ENCODE measurements around the gene EVL.
A peak's percentile ranks its signal among the peaks of the same experiment; 100 is the strongest.

Gene EVL

DNA sequence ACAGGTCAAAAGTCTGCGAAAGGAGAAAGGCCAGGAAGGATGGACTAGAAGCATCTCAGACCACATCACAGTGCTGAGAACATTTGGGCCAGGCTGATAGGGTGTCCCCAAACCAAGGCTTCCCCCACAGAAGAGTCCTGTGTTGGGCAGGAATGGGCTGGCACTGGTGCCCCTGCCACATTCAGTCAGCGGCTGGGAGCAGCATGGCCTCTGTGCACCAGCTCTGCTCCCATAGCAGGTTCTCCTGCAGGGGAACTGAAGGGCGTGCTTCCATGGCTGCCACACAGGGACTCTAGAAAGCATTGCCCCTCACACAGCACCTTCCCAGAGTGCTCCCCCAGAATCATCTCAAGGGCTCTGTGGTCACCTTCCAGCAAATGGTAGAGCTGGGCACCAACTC lies 17.5 kb downstream of the EVL start:
- no peak for DNase-seq (ENCODE audit: low read depth in 2 of 2)

DNA sequence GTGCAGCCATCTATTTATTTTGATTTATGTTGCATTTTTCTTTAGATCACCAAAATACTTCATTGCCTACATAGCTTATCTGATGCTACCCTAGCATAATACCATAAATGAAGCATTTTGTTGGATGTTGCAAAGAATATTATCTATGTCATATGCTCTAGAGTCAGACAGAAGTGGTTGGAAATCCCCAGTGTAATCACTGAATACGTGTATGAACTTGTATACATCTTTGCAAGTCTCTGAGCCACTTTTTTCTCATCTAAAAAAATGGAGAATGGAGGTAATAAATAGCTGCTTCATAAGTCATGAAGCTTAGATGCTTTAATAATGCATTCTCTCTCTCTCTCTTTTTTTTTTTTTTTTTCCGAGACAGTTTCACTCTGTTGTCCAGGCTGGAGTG lies 18.5 kb downstream of the EVL start:
- DNase-seq (ENCODE audit: low read depth in 2 of 2) = no peak

DNA sequence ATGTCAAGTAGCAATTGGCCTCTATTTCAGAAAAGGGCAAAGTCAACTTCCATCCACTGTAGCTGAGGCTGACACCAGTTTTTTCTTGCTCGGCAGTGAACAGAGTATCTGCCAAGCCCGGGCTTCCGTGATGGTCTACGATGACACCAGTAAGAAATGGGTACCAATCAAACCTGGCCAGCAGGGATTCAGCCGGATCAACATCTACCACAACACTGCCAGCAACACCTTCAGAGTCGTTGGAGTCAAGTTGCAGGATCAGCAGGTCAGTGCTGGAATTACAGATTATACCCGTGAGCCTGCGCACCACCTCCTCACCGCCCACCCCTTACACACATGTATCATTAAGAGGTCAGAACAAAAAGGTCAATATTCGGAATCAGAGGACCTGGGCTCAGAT lies 19.4 kb downstream of the EVL start:
- no peak for DNase-seq (ENCODE audit: low read depth in 2 of 2)

DNA sequence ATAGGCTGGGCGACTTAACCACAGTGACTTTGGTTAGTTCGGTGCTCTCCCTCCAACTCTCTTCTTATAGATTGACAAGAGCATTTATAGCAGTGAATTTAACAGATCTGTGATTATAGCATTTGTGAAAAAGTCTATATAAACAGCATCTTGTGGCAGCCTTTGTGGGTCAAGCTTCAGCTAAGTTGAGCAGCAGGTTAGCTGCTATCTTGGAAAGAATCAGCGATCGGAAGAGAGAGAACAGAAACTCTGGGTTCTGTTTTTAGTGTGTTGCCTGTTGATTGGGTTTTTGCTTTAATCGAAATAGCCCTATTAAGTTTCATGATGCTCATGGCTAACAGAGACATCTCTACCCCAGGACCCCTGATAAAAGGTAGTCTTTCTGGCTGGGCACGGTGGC lies 20.2 kb downstream of the EVL start:
- no peak for DNase-seq (ENCODE audit: low read depth in 2 of 2)

DNA sequence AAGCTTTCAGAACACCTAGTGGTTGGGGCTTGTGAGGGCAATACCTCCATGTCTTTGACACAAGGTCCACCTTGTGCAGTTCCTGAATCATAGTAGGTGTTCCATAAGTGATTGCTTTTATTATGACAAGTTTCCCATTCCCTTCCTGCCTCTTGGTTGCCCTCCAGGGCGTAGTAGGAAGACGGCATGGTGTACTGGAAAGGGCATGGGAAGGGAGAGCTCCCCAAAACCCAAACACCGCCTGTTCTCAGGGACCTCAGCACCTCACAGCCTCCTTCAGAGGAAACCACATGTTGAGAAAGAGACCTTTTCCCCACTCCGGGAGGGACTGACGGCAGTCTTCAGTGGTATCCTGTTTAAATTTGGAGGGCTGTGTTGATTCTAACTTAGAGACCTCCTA lies 21.1 kb downstream of the EVL start:
- no peak for DNase-seq (ENCODE audit: low read depth in 2 of 2)

DNA sequence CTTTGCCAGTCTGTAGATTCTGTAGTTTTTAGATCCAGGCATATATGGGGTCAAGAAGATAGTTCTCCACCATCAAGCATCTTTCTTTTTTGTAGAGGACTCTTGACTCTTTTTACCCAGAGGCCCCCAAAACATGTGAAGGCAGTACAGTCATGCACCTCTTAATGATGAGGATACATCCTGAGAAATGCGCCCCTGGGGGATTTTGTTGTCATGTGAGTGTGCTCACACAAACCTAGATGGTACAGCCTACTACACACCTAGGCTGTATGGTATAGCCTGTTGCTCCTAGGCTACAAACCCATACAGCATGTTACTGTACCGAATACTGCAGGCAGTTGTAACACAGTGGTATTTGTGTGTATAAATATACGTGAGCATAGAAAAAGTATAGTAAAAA lies 23.0 kb downstream of the EVL start:
- no peak for DNase-seq (ENCODE audit: low read depth in 2 of 2)

DNA sequence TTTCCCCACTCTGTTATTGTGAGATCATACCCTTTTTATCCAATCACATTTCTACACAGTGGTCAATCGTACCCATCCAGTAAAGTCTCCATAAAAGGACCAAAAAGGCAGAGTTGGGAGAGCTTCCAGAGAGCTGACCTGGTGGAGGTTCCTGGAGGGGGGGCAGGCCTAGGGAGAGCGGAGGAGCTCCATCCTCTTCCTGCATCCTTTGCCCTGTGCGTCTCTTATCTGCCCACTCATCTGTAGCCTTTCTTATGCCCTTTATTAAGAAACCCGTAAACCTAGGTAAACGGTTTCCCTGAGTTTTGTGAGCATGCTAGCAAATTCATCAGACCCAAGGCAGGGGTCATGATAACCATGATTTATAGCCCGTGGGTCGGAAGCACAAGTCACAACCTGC lies 26.2 kb downstream of the EVL start:
- no peak for DNase-seq (ENCODE audit: low read depth in 2 of 2)

DNA sequence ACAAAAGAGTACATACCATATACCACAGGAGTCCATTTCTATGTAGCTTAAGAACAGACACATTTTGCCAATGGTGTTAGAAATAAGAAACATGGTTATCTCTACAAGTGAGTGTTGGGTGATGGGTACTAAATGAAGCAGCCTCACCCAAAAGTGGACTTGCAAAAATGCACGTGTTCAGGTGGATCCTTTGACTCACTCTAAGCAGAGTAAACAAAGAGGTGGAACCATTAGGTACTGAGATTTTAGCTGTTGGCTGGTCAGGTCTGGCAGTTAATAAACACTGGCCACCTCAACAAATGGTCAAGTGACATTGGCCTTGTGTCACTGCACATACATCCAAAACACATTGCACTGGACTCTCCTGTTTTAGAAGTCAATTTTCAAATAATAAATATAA lies 27.6 kb downstream of the EVL start:
- DNase-seq (ENCODE audit: low read depth in 2 of 2) = no peak

DNA sequence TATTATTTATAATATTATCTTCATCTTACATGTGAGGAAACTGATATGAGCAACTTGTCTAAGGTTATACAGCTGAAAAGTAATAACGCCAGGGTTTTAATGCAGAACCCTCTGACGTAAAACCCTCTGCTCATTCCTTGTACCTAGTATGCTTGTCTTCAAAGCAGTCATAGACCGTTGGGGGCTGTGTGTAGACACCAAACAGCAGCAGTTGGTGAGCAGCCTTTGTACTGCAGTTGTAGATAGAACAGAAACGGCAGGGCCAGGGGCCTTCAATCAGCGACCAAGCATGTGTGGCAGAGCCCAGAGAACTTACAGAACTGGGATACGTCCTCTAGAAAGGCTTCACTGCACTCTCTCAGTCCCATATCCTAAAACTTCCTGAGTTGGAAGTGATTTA lies 28.1 kb downstream of the EVL start:
- no peak for DNase-seq (ENCODE audit: low read depth in 2 of 2)

DNA sequence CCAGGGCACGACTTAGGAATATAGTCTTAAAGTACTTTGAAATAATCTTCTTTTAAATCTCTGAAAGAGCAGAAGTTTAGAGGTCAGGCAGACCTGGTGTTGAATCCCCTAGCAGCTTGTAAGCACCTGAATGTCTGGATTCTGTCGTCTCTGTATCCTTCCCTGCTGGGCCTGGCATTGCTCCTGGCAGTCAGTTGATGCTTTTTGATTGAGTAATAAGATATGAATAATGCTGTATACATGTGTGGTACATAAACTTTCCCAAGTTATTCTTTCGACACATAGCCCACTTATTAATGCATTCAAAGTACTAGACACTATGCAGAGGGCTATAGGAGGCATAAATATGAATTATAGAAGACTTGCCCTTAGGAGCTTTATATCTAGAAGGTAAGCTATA lies 31.4 kb downstream of the EVL start:
- DNase-seq (ENCODE audit: low read depth in 2 of 2) = no peak

DNA sequence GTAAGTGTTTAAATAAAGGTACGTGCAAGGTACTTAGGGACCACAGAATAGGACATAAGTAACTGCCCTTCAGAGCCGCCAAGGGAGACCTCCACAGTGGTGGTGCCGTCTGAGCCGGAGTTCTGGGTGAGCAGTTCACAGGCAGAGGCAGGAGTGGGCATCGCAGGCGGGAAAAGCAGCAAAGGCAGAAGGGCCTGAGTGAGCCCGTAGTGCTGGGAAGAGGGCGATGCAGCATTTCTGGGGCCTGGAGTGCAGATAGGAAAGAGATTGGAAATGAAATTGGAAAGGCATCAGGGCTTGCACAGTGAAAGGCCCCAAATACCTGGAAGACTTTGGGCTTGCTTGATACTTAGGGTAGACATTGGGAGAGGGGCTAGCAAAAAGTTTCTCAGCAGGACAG lies 32.9 kb downstream of the EVL start:
- DNase-seq (ENCODE audit: low read depth in 2 of 2) = no peak

DNA sequence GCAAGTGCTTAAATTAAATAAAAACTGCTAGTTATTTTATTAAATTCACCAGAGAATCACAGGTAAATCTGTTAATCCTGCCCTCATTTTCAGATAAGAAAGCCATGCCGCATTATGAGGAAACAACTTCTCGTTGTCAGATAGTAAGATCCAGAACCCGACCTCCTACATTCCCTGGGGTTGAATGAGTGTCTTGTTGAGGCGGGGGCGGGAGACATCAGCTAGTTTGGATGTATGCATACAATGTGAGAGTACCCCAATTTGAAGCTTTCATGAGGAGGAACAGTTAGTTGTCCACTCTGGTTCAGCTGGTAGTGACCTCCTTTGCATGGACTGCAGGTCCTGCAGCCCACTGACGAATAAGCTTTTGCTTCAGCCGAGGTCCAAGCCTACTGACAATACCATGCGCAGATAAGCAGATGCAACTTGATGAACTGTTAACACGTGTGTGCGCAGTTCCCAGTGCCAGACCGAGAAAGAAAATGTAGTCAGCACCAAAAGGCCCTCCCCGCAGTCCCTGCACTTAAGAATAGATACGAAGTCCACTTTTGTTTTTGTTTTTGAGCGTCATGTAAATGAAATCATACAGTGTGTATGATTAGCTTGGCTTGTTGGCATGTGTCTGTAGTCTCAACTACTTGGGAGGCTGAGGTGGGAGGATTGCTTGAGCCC lies 34.9 kb downstream of the EVL start:
- no peak for DNase-seq (ENCODE audit: low read depth in 2 of 2)

DNA sequence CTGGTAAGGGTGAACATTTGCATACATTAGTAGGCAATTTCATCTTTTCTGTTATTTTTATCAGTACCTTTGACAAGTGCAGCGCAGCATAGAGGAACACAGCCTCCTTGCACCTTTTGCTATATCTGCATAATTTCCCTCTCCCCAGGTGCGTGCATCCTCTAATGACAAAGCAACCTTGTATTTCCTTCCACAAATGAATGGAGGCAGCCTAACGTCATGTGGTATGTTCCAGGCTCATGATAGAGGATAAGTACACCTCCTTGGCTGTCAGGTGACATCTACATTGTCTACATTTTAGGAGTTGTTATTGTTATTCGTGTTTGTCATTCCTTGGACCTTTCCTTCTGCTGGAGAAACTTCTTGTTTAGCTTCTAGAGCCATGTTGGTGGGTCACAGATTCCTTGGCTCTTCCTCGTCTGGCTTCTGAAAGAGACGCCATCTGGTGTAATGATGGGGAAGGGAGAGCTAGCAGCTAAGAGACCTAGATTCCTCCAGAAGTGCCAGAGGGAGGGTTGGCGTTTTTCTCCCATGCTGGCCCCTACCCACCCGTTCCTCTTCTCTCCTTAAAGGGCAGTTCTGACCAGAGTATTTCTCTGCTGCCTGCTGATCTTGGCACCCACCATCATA lies 37.0 kb downstream of the EVL start:
- DNase-seq (ENCODE audit: low read depth in 2 of 2) = no peak

DNA sequence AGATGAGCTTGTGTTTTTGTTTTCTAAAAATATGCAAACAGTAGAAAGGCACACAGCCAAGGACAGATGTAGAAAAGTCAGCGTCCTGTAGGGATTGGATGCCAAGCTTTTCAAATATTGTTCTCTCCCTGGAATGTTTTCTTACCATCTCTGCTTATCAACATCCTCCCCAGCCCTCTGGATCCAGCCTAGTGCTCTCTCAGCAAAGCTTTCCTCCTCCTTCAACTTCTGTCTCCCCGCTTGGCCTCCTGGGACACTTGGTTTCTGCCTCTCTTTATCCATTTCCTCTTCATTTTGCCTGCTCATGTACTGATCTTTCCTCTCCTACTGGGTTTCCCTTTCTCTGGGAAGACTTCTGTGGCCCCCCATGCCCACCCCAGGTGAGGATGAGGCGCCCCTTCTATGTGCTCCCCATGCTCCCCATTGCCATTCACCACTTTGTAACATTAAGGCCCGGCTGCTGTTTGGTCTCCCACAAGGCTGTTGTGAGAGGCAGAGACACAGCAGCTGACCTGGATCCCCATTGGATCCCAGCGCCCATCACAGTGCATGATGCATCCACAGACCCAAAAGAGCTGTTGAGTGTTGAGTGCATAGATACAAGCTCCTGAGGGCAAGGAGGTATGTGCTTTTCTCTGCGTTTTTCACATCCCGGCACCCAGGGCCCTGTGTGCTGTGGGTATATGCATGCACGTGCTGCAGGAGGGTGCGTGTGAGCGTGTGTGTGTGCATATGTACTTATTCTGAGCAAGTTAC lies 38.2 kb downstream of the EVL start:
- DNase-seq (ENCODE audit: low read depth in 2 of 2) = no peak

DNA sequence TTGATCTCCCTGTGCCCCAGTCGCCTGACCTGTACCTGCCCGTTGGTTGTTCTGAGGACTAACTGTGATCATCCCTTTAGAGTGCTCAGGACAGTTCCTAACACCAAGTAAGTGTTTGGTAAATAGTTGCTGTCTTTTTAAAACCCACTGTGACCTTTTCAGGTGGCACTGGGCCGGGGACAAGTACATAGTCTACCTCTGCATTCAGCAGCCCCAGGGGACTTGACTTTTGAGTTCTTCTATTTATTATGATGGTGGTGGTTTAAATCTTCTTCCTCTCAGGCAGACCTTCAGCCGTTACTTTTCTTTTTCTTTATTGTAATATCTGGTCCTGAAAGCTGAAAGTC lies 38.8 kb downstream of the EVL start:
- no peak for DNase-seq (ENCODE audit: low read depth in 2 of 2)

DNA sequence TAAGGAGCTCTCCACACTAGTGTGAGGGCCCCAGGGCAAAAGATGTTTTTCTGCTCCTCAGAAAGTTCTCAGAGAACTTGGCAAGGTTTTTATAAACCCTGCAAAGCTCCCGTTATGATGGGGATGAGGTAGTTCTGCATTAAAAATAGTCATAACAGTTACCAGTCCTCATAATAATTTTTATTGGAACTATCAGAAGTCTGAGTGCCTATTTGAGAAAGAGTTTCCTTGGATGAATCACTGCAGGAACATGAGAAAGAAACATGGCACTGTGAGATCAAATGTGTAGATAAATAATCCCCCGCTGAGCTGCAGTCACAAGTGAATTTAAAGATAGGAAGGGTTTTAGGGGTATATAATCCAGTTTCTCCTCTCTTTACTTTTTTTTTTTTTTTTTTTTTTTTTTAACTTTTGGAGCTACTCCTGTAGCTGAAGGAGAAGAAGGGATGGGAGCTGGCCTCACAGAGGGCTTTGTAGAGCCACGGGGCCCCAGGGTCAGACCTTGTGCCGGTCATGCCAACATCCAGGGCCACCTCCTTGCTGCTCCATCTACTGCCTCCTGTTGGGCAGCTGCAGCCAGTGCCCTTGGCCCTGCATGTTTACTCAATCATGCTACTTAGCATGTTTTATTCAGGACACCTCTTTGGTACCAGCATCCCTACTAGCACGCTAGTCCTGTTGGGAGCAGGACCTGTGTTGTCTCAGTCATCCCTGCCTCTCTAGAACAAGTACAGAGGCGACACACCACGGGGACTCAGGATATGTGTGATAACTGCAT lies 39.5 kb downstream of the EVL start:
- DNase-seq (ENCODE audit: low read depth in 2 of 2) = no peak

DNA sequence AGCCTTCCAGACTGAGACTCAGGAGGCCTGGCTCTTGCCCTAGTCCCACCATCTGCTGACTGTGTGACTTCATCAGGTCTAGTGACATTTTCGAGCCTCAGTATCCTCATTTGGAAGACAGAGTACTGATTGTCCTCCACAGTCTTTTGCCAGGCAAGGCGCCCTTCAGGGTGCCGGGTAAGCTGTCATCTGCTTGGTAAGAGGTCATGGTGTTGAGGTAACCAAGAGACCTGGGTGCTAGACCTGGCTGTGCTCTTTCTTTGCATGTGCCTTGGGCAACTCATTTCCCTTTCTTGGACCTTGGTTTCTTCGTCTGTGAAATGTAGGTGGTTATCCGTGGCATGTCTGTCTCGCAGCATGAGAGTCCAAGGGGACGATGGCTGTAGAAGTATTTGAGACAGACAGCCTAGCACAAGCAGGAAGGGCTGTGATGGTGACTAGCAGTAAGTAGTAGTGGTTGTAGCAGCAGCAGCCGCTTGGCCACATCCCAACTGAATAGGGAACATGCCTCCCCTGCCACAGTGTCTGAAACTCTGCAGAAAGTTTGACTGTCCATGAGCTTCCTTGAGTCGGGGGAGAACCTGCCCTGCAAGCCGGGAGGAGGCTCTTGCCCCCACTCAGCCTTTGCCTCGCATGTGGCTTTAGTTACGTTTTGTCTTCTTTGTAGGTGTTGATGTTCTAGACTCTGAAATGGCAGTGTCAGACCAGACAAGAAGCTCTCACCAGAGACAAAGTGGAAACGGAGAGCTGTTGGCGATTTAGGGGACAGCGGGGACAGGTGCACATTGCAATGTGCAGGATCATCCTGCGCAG lies 40.3 kb downstream of the EVL start:
- no peak for DNase-seq (ENCODE audit: low read depth in 2 of 2)

DNA sequence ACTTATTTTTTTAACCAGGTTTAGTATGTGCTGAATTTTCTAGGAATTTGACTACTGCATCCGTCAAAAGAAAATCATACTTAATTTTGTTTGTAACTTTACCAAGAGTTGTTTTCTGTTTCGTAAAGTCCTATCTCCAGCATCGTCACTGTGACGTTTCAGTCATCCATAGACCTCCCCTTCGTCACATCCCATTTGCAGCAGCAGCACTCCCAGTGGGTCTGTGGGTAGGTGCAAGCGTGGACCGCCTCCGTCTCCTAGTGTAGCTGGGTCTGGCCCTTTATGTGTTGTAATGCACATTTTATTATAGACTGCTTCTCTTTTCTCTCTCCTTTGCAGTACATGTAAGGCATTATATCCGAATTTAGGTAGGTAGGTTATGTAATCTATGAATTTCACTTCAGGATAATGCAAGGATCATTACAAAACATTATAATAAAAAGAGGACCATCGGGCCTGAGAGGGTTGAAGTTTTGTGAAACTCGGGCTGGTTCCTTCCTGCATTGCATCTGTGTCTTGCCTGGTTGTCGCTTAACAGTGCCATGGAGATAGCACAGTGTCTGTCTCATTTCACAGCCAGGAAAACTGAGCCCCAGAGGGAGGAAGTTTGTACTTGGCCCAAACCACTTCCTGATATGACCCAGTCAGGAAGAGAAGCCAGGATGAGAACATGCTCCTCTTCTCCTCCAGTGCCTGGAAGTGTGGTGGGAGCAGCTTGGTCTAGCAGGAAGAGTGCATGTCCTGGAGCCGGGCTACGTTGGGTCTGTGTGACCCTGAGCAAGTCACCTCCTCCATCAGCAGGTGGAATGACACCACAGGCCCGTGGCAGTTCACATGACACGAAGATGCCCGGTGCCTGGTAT lies 41.3 kb downstream of the EVL start:
- DNase-seq (ENCODE audit: low read depth in 2 of 2) = no peak

DNA sequence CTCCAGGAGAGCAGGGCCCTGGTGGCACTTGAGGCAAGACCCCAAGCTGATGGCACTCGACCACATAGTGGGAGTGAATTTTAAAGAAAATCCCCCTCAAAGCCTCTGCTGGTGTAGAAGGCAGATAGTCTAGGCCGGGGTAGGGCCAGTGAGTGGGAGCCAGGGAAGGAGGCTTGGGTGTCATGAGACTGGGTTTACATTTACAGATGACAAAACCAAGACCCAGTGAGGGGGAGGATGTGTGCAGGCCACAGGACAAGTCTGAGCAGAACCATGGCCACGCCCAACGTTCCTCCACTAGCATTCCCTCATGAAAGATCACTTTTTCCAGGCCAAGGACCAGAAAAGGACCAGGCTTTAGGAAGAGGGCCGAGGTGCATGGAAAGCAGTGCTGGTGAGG lies 42.0 kb downstream of the EVL start:
- DNase-seq (ENCODE audit: low read depth in 2 of 2) = no peak

DNA sequence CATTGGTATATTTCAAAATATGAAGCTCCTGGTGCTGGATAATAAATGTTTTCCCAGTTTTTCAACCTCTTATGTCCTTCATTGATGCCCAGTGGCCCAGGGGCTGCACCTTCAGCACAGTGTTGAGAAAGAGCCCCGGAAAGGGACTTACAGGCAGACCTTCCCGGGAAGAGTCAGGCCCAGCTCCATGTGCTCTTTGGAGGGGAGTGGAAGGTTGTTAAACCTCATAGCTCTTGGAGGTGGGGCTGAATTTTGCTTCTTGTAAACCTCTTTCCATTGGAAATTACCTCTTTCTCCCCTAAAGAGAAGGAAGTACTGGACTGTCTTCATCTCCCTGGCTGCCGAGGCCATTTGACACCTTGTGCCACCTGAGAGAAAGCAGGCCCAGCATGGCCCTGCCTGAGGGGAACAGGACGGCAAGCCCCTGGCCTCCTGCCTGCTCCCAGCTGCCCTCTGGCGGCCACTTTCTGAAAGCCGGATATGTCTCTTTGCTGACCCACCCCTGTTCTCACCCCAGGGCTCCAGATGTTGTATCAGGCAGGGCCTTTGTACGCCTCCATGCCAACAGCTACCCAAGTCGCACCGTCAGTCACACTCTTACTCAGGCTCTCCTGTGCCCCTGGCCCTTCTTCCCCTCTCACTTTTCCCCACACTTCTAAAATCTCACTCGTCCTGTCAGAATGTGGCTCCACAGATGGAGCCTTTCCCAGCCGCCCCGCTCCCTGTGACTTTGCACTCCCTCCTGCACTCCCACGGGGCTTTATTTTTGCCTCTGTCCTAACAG lies 43.0 kb downstream of the EVL start:
- DNase-seq (ENCODE audit: low read depth in 2 of 2) = peak; percentile 77 to 81
